Ishikawa (cell line): ENCODE data around the gene SPIRE2.

Source experiments
- FOXM1 ChIP-seq: IDR thresholded peaks from 2 replicates; pipeline ENCODE4 v1.6.1; 2012; ENCODE audit warnings: low read depth, borderline replicate concordance
- TEAD4 ChIP-seq: IDR thresholded peaks from 2 replicates; pipeline ENCODE4 v1.6.1; 2012
- TF ChIP-seq, protein P1 (sequence below): IDR thresholded peaks from 2 replicates; pipeline ENCODE4 v1.6.1; 2012; ENCODE audit warnings: low read depth, mild to moderate bottlenecking

DNA sequence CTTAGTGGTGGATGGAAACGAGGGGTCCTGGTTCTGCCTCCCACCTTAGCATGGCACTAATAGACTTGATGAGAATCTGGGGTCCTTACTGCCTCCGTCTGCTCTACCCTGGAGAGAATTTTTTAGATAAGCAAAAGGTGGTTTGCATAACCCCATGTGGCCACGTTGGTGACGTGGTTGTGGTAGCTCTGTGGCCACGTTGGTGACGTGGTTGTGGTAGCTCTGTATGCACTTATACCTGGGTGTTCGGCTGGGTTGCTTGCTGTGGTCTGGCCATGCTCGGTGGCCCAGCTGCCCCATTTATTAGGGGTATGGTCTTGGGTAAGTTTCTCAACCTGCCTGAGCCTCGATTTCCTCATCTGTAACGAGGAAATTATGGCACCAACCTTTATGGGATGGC lies 13.0 kb downstream of the SPIRE2 start:
- TF ChIP-seq FOXM1 (no peak), TEAD4 (no peak)
- TF ChIP-seq, protein P1, sequence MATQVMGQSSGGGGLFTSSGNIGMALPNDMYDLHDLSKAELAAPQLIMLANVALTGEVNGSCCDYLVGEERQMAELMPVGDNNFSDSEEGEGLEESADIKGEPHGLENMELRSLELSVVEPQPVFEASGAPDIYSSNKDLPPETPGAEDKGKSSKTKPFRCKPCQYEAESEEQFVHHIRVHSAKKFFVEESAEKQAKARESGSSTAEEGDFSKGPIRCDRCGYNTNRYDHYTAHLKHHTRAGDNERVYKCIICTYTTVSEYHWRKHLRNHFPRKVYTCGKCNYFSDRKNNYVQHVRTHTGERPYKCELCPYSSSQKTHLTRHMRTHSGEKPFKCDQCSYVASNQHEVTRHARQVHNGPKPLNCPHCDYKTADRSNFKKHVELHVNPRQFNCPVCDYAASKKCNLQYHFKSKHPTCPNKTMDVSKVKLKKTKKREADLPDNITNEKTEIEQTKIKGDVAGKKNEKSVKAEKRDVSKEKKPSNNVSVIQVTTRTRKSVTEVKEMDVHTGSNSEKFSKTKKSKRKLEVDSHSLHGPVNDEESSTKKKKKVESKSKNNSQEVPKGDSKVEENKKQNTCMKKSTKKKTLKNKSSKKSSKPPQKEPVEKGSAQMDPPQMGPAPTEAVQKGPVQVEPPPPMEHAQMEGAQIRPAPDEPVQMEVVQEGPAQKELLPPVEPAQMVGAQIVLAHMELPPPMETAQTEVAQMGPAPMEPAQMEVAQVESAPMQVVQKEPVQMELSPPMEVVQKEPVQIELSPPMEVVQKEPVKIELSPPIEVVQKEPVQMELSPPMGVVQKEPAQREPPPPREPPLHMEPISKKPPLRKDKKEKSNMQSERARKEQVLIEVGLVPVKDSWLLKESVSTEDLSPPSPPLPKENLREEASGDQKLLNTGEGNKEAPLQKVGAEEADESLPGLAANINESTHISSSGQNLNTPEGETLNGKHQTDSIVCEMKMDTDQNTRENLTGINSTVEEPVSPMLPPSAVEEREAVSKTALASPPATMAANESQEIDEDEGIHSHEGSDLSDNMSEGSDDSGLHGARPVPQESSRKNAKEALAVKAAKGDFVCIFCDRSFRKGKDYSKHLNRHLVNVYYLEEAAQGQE = no peak
